ENCODE results near the gene INTU.

INTU gene

GRCh38 chr4:127606823-127607222 lies 25.9 kb upstream of the INTU start:
- H3K4me3 ChIP-seq (replicated peaks; ENCODE audit: low read depth, low read length) = no peak overlapping the region
- no peak for TF ChIP-seq CTCF (IDR thresholded peaks at IDR 0.05; ENCODE audit: low read depth, low read length, missing control alignments)
- no peak for DNase-seq (ENCODE audit: extremely low read depth, low read depth)

GRCh38 chr4:127609484-127609883 lies 23.3 kb upstream of the INTU start:
- DNase-seq (ENCODE audit: extremely low read depth, low read depth) = no peak
- TF ChIP-seq CTCF (IDR thresholded peaks at IDR 0.05; ENCODE audit: low read depth, low read length, missing control alignments) = no peak
- no peak overlapping the region for H3K4me3 ChIP-seq (replicated peaks; ENCODE audit: low read depth, low read length)

GRCh38 chr4:127610488-127610887 lies 22.3 kb upstream of the INTU start:
- no peak for DNase-seq (ENCODE audit: extremely low read depth, low read depth)
- no peak for TF ChIP-seq CTCF (IDR thresholded peaks at IDR 0.05; ENCODE audit: low read depth, low read length, missing control alignments)
- no peak overlapping the region for H3K4me3 ChIP-seq (replicated peaks; ENCODE audit: low read depth, low read length)

- H3K4me3 ChIP-seq (replicated peaks; ENCODE audit: low read depth, low read length) = no peak overlapping the region
- no peak for TF ChIP-seq CTCF (IDR thresholded peaks at IDR 0.05; ENCODE audit: low read depth, low read length, missing control alignments)
- no peak for DNase-seq (ENCODE audit: extremely low read depth, low read depth)
Observed at GRCh38 chr4:127616898-127617297, 15.9 kb upstream of the INTU start.

- DNase-seq (ENCODE audit: extremely low read depth, low read depth) = no peak
- H3K4me3 ChIP-seq (replicated peaks; ENCODE audit: low read depth, low read length) = no peak overlapping the region
- no peak for TF ChIP-seq CTCF (IDR thresholded peaks at IDR 0.05; ENCODE audit: low read depth, low read length, missing control alignments)
Observed at GRCh38 chr4:127618427-127618826, 14.3 kb upstream of the INTU start.

GRCh38 chr4:127622621-127622920 lies 10.2 kb upstream of the INTU start:
- no peak for DNase-seq (ENCODE audit: extremely low read depth, low read depth)
- H3K4me3 ChIP-seq (replicated peaks; ENCODE audit: low read depth, low read length) = peak overlapping the region; percentile 63
- no peak for TF ChIP-seq CTCF (IDR thresholded peaks at IDR 0.05; ENCODE audit: low read depth, low read length, missing control alignments)

- no peak for DNase-seq (ENCODE audit: extremely low read depth, low read depth)
- TF ChIP-seq CTCF (IDR thresholded peaks at IDR 0.05; ENCODE audit: low read depth, low read length, missing control alignments) = peak; percentile 32
- peak overlapping the region; percentile 63 for H3K4me3 ChIP-seq (replicated peaks; ENCODE audit: low read depth, low read length)
Observed at GRCh38 chr4:127622921-127623796, 9.6 kb upstream of the INTU start.

Data from HFF-Myc (cell line).